GM10248 (cell line): ENCODE measurements around the gene NQO2.
A peak's percentile ranks its signal among the peaks of the same experiment; 100 is the strongest.
"Not testable (repeated sequence)": the region's sequence is repeated elsewhere in the genome, so short reads cannot be mapped to it uniquely, and the experiment has no call there.

Experiments
- CTCF ChIA-PET: fragments of 300-600 bp; sonication (Branson Sonifier 250); formaldehyde crosslinking; extraction: SDS; loops from one replicate; lab custom pipeline; 2021; ENCODE audit warnings: antibody characterized with exemption; lab: Yijun Ruan, JAX
- POLR2A ChIA-PET: fragments of 350-650 bp; sonication (Branson Sonifier 250); formaldehyde crosslinking; extraction: SDS; loops from one replicate; lab custom pipeline; 2020; ENCODE audit warnings: antibody characterized with exemption; lab: Yijun Ruan, JAX
- DNase-seq: peaks from one replicate; pipeline ENCODE4 v3.0.0; 2012; ENCODE audit errors: extremely low spot score
- CTCF ChIP-seq: IDR thresholded peaks from 2 replicates; pipeline ENCODE4 v1.5.1; 2012; ENCODE audit warnings: mild to moderate bottlenecking, low read depth; ENCODE audit errors: extremely low read depth, missing control alignments, control extremely low read depth

The NQO2 gene

GRCh38 chr6:3057063-3057770, 57.5 kb downstream of the NQO2 start:
- ChIA-PET POLR2A (no interaction called here), CTCF (interaction anchor here (0.7 to 2.0 kb wide), 7 partner anchors 10 to 266 kb away, joined by 3 to 8 read pairs (median 5); partner anchors contain the start of genes NQO2 and RIPK1)
- TF ChIP-seq CTCF: no peak
- no peak for DNase-seq

GRCh38 chr6:3058957-3059356, 59.3 kb downstream of the NQO2 start:
- no peak for TF ChIP-seq CTCF
- POLR2A ChIA-PET: no interaction called here
- CTCF ChIA-PET: interaction anchor here (1.2 to 2.0 kb wide), 5 partner anchors 9 to 192 kb away, joined by 4 to 16 read pairs (median 5); partner anchors contain the start of gene RIPK1
- no peak for DNase-seq

GRCh38 chr6:3060092-3060491, 60.4 kb downstream of the NQO2 start:
- DNase-seq, POLR2A ChIA-PET: not testable (repeated sequence)
- CTCF ChIA-PET: interaction anchor here (1.4 to 2.0 kb wide), 4 partner anchors 59 to 191 kb away, joined by 4 to 16 read pairs (median 6); no protein-coding TSS in a partner anchor

- DNase-seq: no peak
- no peak for TF ChIP-seq CTCF
- ChIA-PET POLR2A (no interaction called here), CTCF (interaction anchor here (1.2 kb wide), 1 partner anchor 71 kb away, joined by 3 read pairs; no protein-coding TSS in a partner anchor)
Measured at GRCh38 chr6:3061501-3061941, 61.8 kb downstream of the NQO2 start.

- POLR2A ChIA-PET: interaction anchor here (0.5 to 1.3 kb wide), 35 partner anchors 10 to 488 kb away, joined by 3 to 88 read pairs (median 4); partner anchors contain the start of genes BPHL, NQO2, SERPINB1 and SERPINB9
- not testable (repeated sequence) for DNase-seq
- CTCF ChIA-PET: interaction anchor here (0.7 to 1.2 kb wide), 22 partner anchors 16 to 325 kb away, joined by 3 to 7 read pairs (median 4); partner anchors contain the start of genes BPHL and SERPINB1
Measured at GRCh38 chr6:3063340-3063732, 63.6 kb downstream of the NQO2 start.

- CTCF ChIA-PET: interaction anchor here (0.6 to 1.2 kb wide), 24 partner anchors 15 to 326 kb away, joined by 3 to 7 read pairs (median 4); partner anchors contain the start of genes BPHL, SERPINB1 and SERPINB9
- POLR2A ChIA-PET: interaction anchor here (0.5 to 1.3 kb wide), 35 partner anchors 9 to 487 kb away, joined by 3 to 88 read pairs (median 4); partner anchors contain the start of genes BPHL, NQO2, SERPINB1 and SERPINB9
- no peak for TF ChIP-seq CTCF
- DNase-seq: peak; percentile 92
Measured at GRCh38 chr6:3063733-3064700, 64.3 kb downstream of the NQO2 start.
